OCI-LY7 (cell line): ENCODE data around the gene TGFBI. TPM values are rescaled to one million over a fixed set of nuclear protein-coding genes. Genes with fewer than 3 reads are reported as not detected.
A peak's percentile ranks its signal among the peaks of the same experiment; 100 is the strongest.

Source experiments
- BruUV-seq: library from RNA; stranded (reverse); fragments of 400-500 nt; replicated peaks from 2 replicates; lab custom pipeline; 2021; lab: Mats Ljungman, UMichigan
- CTCF ChIA-PET: fragments of 300-600 bp; sonication (Branson Sonifier 250); formaldehyde crosslinking; loops from one replicate; lab custom pipeline; 2022; ENCODE audit warnings: antibody characterized with exemption; ENCODE audit not compliant: unreplicated experiment; lab: Charles Lee
- POLR2A ChIA-PET: fragments of 300-600 bp; sonication (Branson Sonifier 250); formaldehyde crosslinking; loops from one replicate; lab custom pipeline; 2022; ENCODE audit warnings: antibody characterized with exemption; lab: Charles Lee
- DNase-seq: peaks from one replicate; pipeline ENCODE4 v3.0.0-alpha.2; 2015; ENCODE audit warnings: low spot score
- H2AFZ ChIP-seq: fragments of 200-600 bp; sonication (generic), shearing (Covaris generic); 2 replicates; pipeline ENCODE4 v1.6.1; 2014; ENCODE audit warnings: mild to moderate bottlenecking, antibody characterized with exemption, low read length, moderate library complexity
- H3K27ac ChIP-seq: fragments of 200-600 bp; sonication (generic); 2 replicates; pipeline ENCODE4 v1.5.1; 2014; ENCODE audit warnings: mixed run types, low read depth, mild to moderate bottlenecking, moderate library complexity, low read length, inconsistent platforms; ENCODE audit not compliant: poor library complexity, severe bottlenecking
- H3K36me3 ChIP-seq: fragments of 200-600 bp; sonication (generic); 2 replicates; pipeline ENCODE4 v1.6.1; 2014; ENCODE audit warnings: mild to moderate bottlenecking, antibody characterized with exemption, low read length, moderate library complexity, mixed read lengths; ENCODE audit not compliant: insufficient read depth
- H3K4me1 ChIP-seq: fragments of 200-600 bp; sonication (generic); 2 replicates; pipeline ENCODE4 v1.5.1; 2014; ENCODE audit warnings: mild to moderate bottlenecking, low read length; ENCODE audit not compliant: insufficient read depth, poor library complexity, severe bottlenecking
- H3K4me2 ChIP-seq: fragments of 200-600 bp; sonication (generic); 2 replicates; pipeline ENCODE4 v1.6.1; 2014; ENCODE audit warnings: mild to moderate bottlenecking, low read length
- H3K4me3 ChIP-seq: fragments of 200-600 bp; sonication (generic); 2 replicates; pipeline ENCODE4 v1.5.1; 2014; ENCODE audit warnings: mild to moderate bottlenecking, low read depth, low read length; ENCODE audit not compliant: poor library complexity, severe bottlenecking
- H3K79me2 ChIP-seq: fragments of 200-600 bp; sonication (generic); 2 replicates; pipeline ENCODE4 v1.6.1; 2016; ENCODE audit warnings: low read depth, mild to moderate bottlenecking, low read length, moderate library complexity, mixed read lengths; ENCODE audit not compliant: insufficient read depth
- H3K9me2 ChIP-seq: fragments of 200-600 bp; sonication (generic); 2 replicates; pipeline ENCODE4 v1.6.1; 2016; ENCODE audit warnings: mild to moderate bottlenecking, low read length, mixed read lengths; ENCODE audit not compliant: insufficient read depth
- H3K9me3 ChIP-seq: fragments of 200-600 bp; sonication (generic); 2 replicates; pipeline ENCODE4 v1.6.1; 2014; ENCODE audit warnings: mild to moderate bottlenecking, mixed run types, low read length, mixed read lengths
- H4K20me1 ChIP-seq: fragments of 200-600 bp; sonication (generic); 2 replicates; pipeline ENCODE4 v1.6.1; 2014; ENCODE audit warnings: mild to moderate bottlenecking, antibody characterized with exemption, low read length, moderate library complexity, mixed read lengths; ENCODE audit not compliant: insufficient read depth
- CTCF ChIP-seq: fragments of 200-600 bp; sonication (generic); conservative IDR thresholded peaks from 2 replicates; pipeline ENCODE4 v1.5.1; 2014; ENCODE audit warnings: mild to moderate bottlenecking, antibody characterized with exemption, low read length, moderate library complexity, mixed read lengths
- EZH2phosphoT487 ChIP-seq: fragments of 200-600 bp; sonication (generic); IDR thresholded peaks from 2 replicates; pipeline ENCODE4 v1.6.1; 2018; ENCODE audit warnings: low read depth, borderline replicate concordance, mild to moderate bottlenecking, mixed run types, antibody characterized with exemption, low read length, moderate library complexity, mixed read lengths
- intact Hi-C: fragments of 100-400 bp; cut with micrococcal nuclease; formaldehyde crosslinking; loops from one replicate; pipeline ENCODE4 v1.10.0; 2022; ENCODE audit not compliant: unreplicated experiment
- total RNA-seq, 2 experiments: library from RNA; depleted of rRNA in 1 of 2; stranded (reverse); fragments of >200 nt in 1 of 2; shearing (Covaris generic) in 1 of 2; gene quantifications; 2 replicates each; pipeline ENCODE4 v1.2.3, GENCODE V29; 2014 to 2022

The TGFBI gene
- total RNA-seq, 2 experiments from 2014 or later: not detected

DNA sequence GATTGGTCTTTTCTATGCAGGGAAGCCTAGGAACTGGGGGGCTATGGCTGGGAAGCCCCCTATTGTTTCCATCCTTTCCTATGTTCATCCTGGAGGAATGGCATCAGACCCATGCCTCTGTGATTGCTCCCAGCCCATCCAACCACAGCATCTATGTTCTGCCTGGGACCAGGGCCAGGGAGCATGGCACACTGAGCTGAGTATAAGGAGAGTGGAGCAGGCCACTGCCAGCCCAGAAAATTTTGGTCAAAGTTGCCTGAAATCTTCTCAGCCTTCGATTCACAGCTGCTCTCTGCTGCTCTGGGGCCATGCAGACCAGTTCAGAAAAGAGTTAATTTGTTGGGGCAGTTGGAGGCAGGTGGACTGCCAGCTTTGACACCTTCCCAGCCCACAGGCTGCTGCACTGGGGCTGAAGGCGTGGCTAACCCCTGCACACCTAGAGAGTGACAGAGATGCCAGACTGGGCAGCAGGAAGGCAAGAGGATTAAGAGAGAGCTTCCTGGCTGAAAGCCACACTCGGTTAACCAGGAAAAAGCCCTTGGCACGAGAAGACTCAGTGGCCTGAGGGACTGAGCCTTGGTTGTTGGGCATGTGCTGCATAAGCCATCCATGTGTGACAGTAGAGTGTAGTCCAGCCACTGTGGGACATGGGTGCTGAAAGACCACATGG, 12.1 kb downstream of the TGFBI start:
- H3K27ac ChIP-seq: no peak overlapping the region
- no peaks in the 10 kb centered on the region for H3K79me2 ChIP-seq
- no TSS peak for BruUV-seq
- peaks cover 57% of the 10 kb centered on the region for H3K4me1 ChIP-seq
- H3K9me2 ChIP-seq: no peaks in the 10 kb centered on the region
- POLR2A ChIA-PET: interaction anchor here (0.8 kb wide), 1 partner anchor 30 kb away, joined by 3 read pairs; no protein-coding TSS in a partner anchor
- no peak overlapping the region for H2AFZ ChIP-seq
- CTCF ChIA-PET: interaction anchor here (0.5 to 0.6 kb wide), 2 partner anchors 14 to 126 kb away, joined by 3 read pairs; no protein-coding TSS in a partner anchor
- peaks cover 3% of the 10 kb centered on the region; the same call in 1 of the 2 replicates for H3K36me3 ChIP-seq
- H3K9me3 ChIP-seq: 0 out of 2 replicates have a peak, but pooled peaks cover 5% of the 10 kb centered on the region
- intact Hi-C loops: no loop called here
- H3K4me2 ChIP-seq: peak overlapping the region; percentile 8; the same call in 1 of the 2 replicates
- TF ChIP-seq CTCF (no peak), EZH2phosphoT487 (no peak)
- H3K4me3 ChIP-seq: no peak overlapping the region
- DNase-seq: peak; percentile 26
- H4K20me1 ChIP-seq: no peaks in the 10 kb centered on the region

GRCh38 chr5:136042156-136042555, 13.4 kb downstream of the TGFBI start:
- no peaks in the 10 kb centered on the region for H3K79me2 ChIP-seq
- peak; percentile 13 for DNase-seq
- H3K27ac ChIP-seq: peak overlapping the region; percentile 44
- intact Hi-C loops: no loop called here
- peaks cover 44% of the 10 kb centered on the region for H3K4me1 ChIP-seq
- ChIA-PET CTCF (interaction anchor here (1.2 kb wide), 1 partner anchor 16 kb away, joined by 3 read pairs; no protein-coding TSS in a partner anchor), POLR2A (interaction anchor here (2.0 kb wide), 1 partner anchor 11 kb away, joined by 11 read pairs; no protein-coding TSS in a partner anchor)
- peak overlapping the region; percentile 40; the same call in 1 of the 2 replicates for H2AFZ ChIP-seq
- TF ChIP-seq CTCF (no peak), EZH2phosphoT487 (no peak)
- H3K36me3 ChIP-seq: peaks cover 3% of the 10 kb centered on the region; the same call in 1 of the 2 replicates
- H3K9me2 ChIP-seq: no peaks in the 10 kb centered on the region
- peak overlapping the region; percentile 22 for H3K4me3 ChIP-seq
- H3K4me2 ChIP-seq: peak overlapping the region; percentile 55
- no TSS peak for BruUV-seq
- no peaks in the 10 kb centered on the region for H4K20me1 ChIP-seq
- 0 out of 2 replicates have a peak, but pooled peaks cover 5% of the 10 kb centered on the region for H3K9me3 ChIP-seq
